Cortex of kidney (tissue), 1 donor: ENCODE data around the gene OGDHL.
"Not testable (repeated sequence)": the region's sequence is repeated elsewhere in the genome, so short reads cannot be mapped to it uniquely, and the experiment has no call there.

Experiments
- DNase-seq: peaks from one replicate; lab custom pipeline; 2025; lab: John Stamatoyannopoulos, UW

OGDHL gene

DNA sequence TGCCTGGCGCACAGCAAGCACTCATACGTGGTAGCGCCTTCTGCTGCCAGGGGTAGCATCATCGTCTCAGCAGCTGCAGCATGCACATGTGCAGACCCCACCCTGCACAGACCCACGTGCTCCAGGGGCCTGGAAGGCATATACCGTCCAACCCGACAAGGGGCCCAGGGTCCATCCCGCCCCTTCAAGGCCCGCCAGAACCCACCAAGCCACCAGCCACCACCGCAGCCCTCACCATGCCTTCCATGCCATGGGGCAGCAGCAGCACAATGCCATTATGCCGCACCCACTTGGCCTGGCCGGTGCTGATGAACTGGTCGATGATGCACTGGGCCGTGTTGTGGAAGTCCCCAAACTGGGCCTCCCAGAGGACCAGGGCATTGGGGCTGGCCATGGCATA is 22.7 kb downstream of the OGDHL start:
- DNase-seq = no peak

DNA sequence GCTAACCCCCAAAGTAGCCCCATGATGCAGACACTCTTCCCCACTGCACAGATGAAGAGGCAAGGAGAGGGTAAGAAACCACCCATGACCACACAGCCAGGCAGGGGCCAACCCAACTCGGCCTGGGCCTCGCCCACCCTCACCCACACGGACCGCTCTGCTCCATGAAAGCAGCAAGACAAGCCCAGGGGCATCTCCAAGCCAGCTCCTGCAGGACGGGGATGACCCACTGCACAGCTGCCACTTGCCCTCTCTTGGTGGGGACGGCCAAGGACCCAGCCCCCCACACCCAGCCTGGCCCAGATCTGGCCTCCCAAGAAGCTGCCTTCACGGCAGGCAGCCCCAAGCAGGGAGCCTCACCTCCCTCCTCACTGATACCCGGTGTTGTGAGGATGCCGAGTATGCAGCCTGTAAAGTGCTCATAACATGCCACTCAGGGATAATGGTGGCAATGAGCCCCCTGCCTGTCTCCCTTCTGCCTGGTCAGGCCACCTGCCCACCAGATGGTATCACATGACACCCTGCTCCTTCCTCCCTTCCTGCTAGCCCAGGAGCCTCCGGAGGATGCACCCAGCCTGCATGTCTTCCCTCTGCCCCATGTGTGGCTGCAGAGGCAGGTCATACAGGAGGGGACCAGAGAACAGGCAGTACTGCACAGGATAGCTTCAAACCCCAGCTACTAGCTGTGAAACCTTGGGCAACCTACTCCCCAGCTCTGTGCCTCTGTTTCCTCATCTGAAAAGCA is 23.3 kb downstream of the OGDHL start:
- DNase-seq = no peak

- no peak for DNase-seq
Measured at GRCh38 chr10:49737474-49738201, 24.5 kb downstream of the OGDHL start.

GRCh38 chr10:49736564-49737113 is 25.5 kb downstream of the OGDHL start:
- no peak for DNase-seq

DNA sequence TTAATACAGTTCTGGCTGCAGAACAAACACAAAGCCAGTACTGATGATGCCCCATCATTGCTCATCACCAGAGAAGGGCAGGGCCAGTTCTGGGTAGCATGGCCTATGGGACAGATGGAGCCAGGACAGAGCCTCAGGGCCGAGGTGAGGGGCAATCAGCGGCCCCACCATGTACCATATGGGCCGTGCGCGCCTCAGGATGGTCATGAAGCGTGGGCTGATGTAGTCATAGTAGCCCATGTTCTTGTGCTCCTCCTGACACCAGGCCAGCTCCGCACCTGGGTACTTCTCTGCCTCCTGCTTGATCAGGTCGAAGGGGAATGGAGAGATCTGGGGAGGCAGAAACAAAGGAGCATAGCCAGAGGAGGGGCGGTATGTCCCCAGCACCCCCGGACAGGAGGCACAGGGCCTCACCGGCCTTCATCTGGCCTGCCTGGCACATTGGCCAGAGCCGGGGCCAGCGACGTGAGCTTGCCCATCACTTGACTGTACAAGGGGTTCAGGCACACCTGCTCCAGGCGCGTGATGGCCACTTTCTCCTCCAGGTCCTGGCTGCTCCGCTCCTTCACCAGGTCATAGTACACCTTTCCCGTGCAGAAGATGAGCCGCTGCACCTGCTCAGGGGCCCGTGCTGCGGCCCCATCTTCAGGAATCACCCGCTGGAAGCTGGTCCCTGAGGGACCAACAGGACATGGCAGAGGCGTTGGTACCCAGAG is 26.1 kb downstream of the OGDHL start:
- DNase-seq = no peak

- no peak for DNase-seq
Measured at GRCh38 chr10:49735161-49735560, 27.0 kb downstream of the OGDHL start.

- DNase-seq = no peak
Measured at GRCh38 chr10:49734676-49735075, 27.4 kb downstream of the OGDHL start.

- DNase-seq = no peak
Measured at GRCh38 chr10:49733866-49734265, 28.3 kb downstream of the OGDHL start.

- DNase-seq = no peak
Measured at GRCh38 chr10:49726593-49726992, 35.5 kb downstream of the OGDHL start.

DNA sequence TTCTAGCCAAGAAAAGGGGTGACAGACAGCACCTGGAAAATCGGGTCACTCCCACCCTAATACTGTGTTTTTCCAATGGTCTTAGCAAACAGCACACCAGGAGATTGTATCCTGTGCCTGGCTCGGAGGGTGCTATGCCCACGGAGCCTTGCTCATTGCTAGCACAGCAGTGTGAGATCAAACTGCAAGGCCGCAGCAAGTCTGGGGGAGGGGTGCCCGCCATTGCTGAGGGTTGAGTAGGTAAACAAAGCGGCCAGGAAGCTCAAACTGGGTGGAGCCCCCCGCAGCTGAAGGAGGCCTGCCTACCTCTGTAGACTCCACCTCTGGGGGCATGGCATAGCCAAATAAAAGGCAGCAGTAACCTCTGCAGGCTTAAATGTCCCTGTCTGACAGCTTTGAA is 47.0 kb downstream of the OGDHL start:
- DNase-seq = not testable (repeated sequence)

DNA sequence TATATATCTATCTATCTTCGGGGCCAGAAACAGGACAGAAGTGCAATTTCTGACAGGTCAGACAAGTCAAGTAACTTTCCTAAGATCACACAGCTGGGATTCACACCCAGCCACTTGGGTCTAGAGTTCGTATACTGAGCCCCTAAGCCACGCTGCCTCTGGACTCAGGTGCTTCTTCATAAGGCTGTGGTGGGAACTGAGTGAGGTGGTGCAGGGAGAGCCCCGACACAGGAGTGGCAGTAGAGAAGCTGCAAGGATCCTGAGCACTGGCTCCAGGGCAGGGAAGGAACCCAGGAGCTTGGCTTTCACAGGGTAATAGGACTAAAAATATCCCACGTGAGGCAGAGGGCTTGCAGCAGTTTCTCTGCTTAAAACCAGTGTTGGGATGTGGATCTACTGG is 48.9 kb downstream of the OGDHL start:
- no peak for DNase-seq

DNA sequence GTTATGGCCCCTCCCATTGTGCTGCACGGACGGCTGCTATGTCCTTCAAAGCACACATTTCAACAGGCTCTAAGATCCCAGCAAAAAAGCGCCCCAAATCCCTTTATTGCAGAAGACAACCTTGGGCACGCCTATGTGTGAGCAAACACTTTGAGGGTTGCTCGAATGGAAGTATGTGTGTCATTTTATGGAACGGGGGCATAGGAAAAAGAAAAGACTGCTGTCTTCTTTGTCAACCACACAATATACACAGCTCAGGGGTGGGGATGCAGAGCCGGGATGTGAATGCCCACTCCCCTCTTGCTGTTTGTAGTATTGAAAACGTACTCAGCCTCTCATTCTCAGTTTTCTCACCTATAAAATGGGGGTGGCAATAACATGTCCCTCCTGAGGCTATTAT is 50.6 kb downstream of the OGDHL start:
- DNase-seq = no peak

DNA sequence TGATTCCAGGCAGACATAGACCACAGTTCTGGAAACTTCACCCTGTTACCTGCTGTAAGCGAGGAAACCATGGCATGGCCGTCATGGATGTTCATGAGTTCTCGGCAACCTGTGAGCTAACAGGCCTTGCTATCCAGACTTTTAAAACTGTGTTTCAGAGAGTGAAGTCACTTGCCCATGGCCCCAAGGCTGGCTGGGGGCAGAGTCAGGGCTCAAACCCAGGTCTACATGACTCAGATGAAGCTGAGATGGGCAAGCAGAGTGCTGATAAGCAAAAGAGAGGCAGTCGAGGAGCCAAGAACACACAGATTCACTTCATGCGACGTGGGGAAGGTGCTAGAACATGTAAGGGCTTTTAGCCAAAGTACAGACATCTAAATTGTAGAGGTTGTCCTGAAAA is 51.2 kb downstream of the OGDHL start:
- DNase-seq = no peak

DNA sequence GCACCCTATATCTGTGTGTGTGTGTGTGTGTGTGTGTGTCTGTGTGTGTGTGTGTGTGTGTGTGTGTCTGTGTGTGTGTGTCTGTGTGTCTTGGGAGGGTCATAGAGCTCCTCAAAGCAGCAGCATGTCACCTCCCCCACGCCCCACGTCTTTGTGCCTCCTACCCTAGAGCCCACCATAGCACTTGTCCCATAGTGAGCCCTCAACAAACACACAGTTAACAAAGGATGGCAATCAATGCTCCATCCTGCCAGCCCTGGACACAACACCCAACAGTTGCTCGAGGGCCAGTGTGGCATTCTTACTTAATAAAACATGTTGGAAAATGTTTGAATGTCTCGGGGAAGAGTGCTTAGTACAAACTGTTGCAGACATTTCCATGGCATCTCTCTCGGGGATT is 52.2 kb downstream of the OGDHL start:
- DNase-seq = no peak

- no peak for DNase-seq
Measured at GRCh38 chr10:49707585-49707984, 54.5 kb downstream of the OGDHL start.

- no peak for DNase-seq
Measured at GRCh38 chr10:49700997-49701396, 61.1 kb downstream of the OGDHL start.

DNA sequence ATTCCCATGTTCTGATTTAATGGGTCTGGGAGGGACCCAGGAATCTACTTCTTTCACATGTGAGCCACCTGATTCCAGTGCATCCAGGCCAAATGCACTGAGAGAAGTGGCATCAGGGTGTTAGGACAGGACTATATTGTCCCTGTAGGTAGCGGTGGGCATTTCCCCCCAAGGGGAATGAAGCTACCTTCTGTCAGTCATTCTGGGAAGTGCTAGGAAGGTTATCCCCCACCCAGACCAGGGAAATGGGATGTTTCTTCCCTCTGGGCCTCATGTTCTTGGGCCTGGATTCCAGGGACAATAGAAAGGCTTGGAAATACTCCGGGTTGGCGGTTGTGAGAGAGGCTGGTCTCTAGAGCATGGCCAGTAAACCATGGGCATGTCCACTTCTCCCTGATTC is 61.9 kb downstream of the OGDHL start:
- no peak for DNase-seq

DNA sequence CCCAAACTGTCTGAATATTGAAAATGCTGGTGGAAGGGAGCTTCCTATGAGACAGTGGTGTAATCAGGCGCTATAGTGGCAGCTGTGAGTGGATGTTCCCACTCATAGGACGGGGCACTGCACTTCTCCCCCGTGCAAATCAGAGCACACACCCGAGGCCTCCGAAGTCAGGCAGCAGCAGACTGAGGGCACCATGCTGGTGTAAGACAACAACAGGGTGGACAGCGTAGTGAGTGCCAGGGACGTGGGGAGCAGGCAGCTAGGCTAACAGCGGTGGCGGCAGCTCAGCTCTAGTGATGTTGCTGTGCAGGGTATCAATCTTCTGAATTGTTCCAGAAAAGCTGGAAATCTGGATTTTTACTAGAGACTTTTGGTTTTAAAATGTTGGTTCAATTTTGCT is 63.4 kb downstream of the OGDHL start:
- DNase-seq = no peak

DNA sequence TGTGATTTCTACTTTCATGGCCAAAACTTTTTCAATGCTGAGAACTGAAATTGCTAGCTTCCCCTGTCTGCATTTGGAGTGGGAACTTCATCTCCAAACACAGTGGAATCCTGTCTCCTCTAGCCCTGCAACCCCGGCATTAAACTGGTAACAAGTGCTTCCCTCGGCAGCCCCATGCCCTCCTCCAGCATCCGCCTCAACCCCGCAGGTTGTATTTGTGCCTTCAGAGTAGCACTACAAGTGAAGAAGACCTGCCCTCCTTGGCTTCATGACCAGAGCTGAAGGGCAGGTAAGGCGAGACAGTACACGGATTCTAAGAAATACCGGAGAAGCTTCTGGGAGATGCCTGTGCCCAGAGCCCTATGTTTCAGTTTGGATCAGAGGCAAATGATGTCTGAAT is 65.8 kb downstream of the OGDHL start:
- no peak for DNase-seq

GRCh38 chr10:49694466-49694865 is 67.7 kb downstream of the OGDHL start:
- no peak for DNase-seq

- no peak for DNase-seq
Measured at GRCh38 chr10:49691588-49691987, 70.5 kb downstream of the OGDHL start.

- DNase-seq = no peak
Measured at GRCh38 chr10:49690698-49691356, 71.3 kb downstream of the OGDHL start.
